IMR-90 (cell line): ENCODE results near the gene NKX6-2.
"Not testable (repeated sequence)": the region's sequence is repeated elsewhere in the genome, so short reads cannot be mapped to it uniquely, and the experiment has no call there.

ENCODE experiments used
- CTCF ChIP-seq: conservative IDR thresholded peaks from 2 replicates; pipeline ENCODE4 v1.5.1; 2012; ENCODE audit warnings: mild to moderate bottlenecking, low read depth, low read length, improper control_type of control experiment
- NFE2L2 ChIP-seq: fragments of 150-350 bp; IDR thresholded peaks from 2 replicates; pipeline ENCODE4 v1.6.1; 2016; ENCODE audit warnings: low read depth, mild to moderate bottlenecking, low read length
- POLR2A ChIP-seq: IDR thresholded peaks from 2 replicates; pipeline ENCODE4 v1.6.1; 2012; ENCODE audit warnings: mild to moderate bottlenecking, low read depth, low read length
- USF2 ChIP-seq: fragments of 150-350 bp; IDR thresholded peaks from 2 replicates; pipeline ENCODE4 v1.6.1; 2017; ENCODE audit warnings: mild to moderate bottlenecking, antibody characterized with exemption, low read length, low read depth

- TF ChIP-seq NFE2L2, CTCF, POLR2A, USF2: not testable (repeated sequence)
Observed at GRCh38 chr10:132772816-132773215, 13.1 kb downstream of the NKX6-2 start.
